ENCODE data around the gene PELI2.

Gene PELI2

GRCh38 chr14:56195223-56195622 lies 77.0 kb downstream of the PELI2 start:
- Histone ChIP-seq H3K36me3 (ENCODE audit: insufficient read depth, low read length) (no peaks in the 10 kb centered on the region), H3K4me3 (ENCODE audit: low read length) (no peak overlapping the region), H2AFZ (ENCODE audit: low read depth, low read length) (no peak overlapping the region), H3K4me1 (ENCODE audit: insufficient read depth, low read length) (peaks cover 11% of the 10 kb centered on the region), H3K27me3 (ENCODE audit: insufficient read depth, low read length) (no peaks in the 10 kb centered on the region), H3K9me3 (ENCODE audit: low read length) (no peaks in the 10 kb centered on the region)

- H3K4me3 ChIP-seq (ENCODE audit: low read length), result no peak overlapping the region
- H3K36me3 ChIP-seq (ENCODE audit: insufficient read depth, low read length), result no peaks in the 10 kb centered on the region
- no peak overlapping the region for H2AFZ ChIP-seq (ENCODE audit: low read depth, low read length)
- H3K4me1 ChIP-seq (ENCODE audit: insufficient read depth, low read length), result peaks cover 11% of the 10 kb centered on the region
- no peaks in the 10 kb centered on the region for H3K9me3 ChIP-seq (ENCODE audit: low read length)
- no peaks in the 10 kb centered on the region for H3K27me3 ChIP-seq (ENCODE audit: insufficient read depth, low read length)
Observed at GRCh38 chr14:56195704-56196103, 77.5 kb downstream of the PELI2 start.

- no peaks in the 10 kb centered on the region for H3K27me3 ChIP-seq (ENCODE audit: insufficient read depth, low read length)
- H3K4me3 ChIP-seq (ENCODE audit: low read length), result no peak overlapping the region
- no peak overlapping the region for H2AFZ ChIP-seq (ENCODE audit: low read depth, low read length)
- peaks cover 11% of the 10 kb centered on the region for H3K4me1 ChIP-seq (ENCODE audit: insufficient read depth, low read length)
- no peaks in the 10 kb centered on the region for H3K36me3 ChIP-seq (ENCODE audit: insufficient read depth, low read length)
- H3K9me3 ChIP-seq (ENCODE audit: low read length), result no peaks in the 10 kb centered on the region
Observed at GRCh38 chr14:56196274-56196673, 78.1 kb downstream of the PELI2 start.

- no peaks in the 10 kb centered on the region for H3K36me3 ChIP-seq (ENCODE audit: insufficient read depth, low read length)
- H2AFZ ChIP-seq (ENCODE audit: low read depth, low read length), result no peak overlapping the region
- H3K27me3 ChIP-seq (ENCODE audit: insufficient read depth, low read length), result no peaks in the 10 kb centered on the region
Observed at GRCh38 chr14:56197150-56197549, 78.9 kb downstream of the PELI2 start.

GRCh38 chr14:56198438-56198837 lies 80.2 kb downstream of the PELI2 start:
- peaks cover 11% of the 10 kb centered on the region for H3K4me1 ChIP-seq (ENCODE audit: insufficient read depth, low read length)
- no peak overlapping the region for H2AFZ ChIP-seq (ENCODE audit: low read depth, low read length)
- no peaks in the 10 kb centered on the region for H3K36me3 ChIP-seq (ENCODE audit: insufficient read depth, low read length)

More at GRCh38 chr14:56197150-56197549, 78.9 kb downstream of the PELI2 start:
- Histone ChIP-seq H3K4me3 (ENCODE audit: low read length) (no peak overlapping the region), H3K9me3 (ENCODE audit: low read length) (no peaks in the 10 kb centered on the region), H3K4me1 (ENCODE audit: insufficient read depth, low read length) (peaks cover 11% of the 10 kb centered on the region)

GRCh38 chr14:56199095-56199981 lies 81.1 kb downstream of the PELI2 start:
- Histone ChIP-seq H3K4me3 (ENCODE audit: low read length) (no peak overlapping the region), H3K27me3 (ENCODE audit: insufficient read depth, low read length) (no peaks in the 10 kb centered on the region)

More at GRCh38 chr14:56198438-56198837, 80.2 kb downstream of the PELI2 start:
- no peaks in the 10 kb centered on the region for H3K9me3 ChIP-seq (ENCODE audit: low read length)
- no peak overlapping the region for H3K4me3 ChIP-seq (ENCODE audit: low read length)
- H3K27me3 ChIP-seq (ENCODE audit: insufficient read depth, low read length), result no peaks in the 10 kb centered on the region

GRCh38 chr14:56199982-56200577 lies 81.9 kb downstream of the PELI2 start:
- no peaks in the 10 kb centered on the region for H3K27me3 ChIP-seq (ENCODE audit: insufficient read depth, low read length)
- no peak overlapping the region for H2AFZ ChIP-seq (ENCODE audit: low read depth, low read length)
- no peaks in the 10 kb centered on the region for H3K36me3 ChIP-seq (ENCODE audit: insufficient read depth, low read length)
- H3K4me3 ChIP-seq (ENCODE audit: low read length), result no peak overlapping the region
- H3K9me3 ChIP-seq (ENCODE audit: low read length), result no peaks in the 10 kb centered on the region
- peaks cover 11% of the 10 kb centered on the region for H3K4me1 ChIP-seq (ENCODE audit: insufficient read depth, low read length)

More at GRCh38 chr14:56199095-56199981, 81.1 kb downstream of the PELI2 start:
- Histone ChIP-seq H2AFZ (ENCODE audit: low read depth, low read length) (no peak overlapping the region), H3K9me3 (ENCODE audit: low read length) (no peaks in the 10 kb centered on the region), H3K4me1 (ENCODE audit: insufficient read depth, low read length) (peaks cover 11% of the 10 kb centered on the region), H3K36me3 (ENCODE audit: insufficient read depth, low read length) (no peaks in the 10 kb centered on the region)

GRCh38 chr14:56202256-56202655 lies 84.0 kb downstream of the PELI2 start:
- Histone ChIP-seq H3K9me3 (ENCODE audit: low read length) (no peaks in the 10 kb centered on the region), H3K36me3 (ENCODE audit: insufficient read depth, low read length) (no peaks in the 10 kb centered on the region), H3K27me3 (ENCODE audit: insufficient read depth, low read length) (no peaks in the 10 kb centered on the region), H3K4me3 (ENCODE audit: low read length) (no peak overlapping the region), H3K4me1 (ENCODE audit: insufficient read depth, low read length) (no peaks in the 10 kb centered on the region), H2AFZ (ENCODE audit: low read depth, low read length) (no peak overlapping the region)

- no peak overlapping the region for H3K4me3 ChIP-seq (ENCODE audit: low read length)
- H3K4me1 ChIP-seq (ENCODE audit: insufficient read depth, low read length), result peaks cover 5% of the 10 kb centered on the region
- no peak overlapping the region for H2AFZ ChIP-seq (ENCODE audit: low read depth, low read length)
- H3K36me3 ChIP-seq (ENCODE audit: insufficient read depth, low read length), result no peaks in the 10 kb centered on the region
- H3K9me3 ChIP-seq (ENCODE audit: low read length), result no peaks in the 10 kb centered on the region
- H3K27me3 ChIP-seq (ENCODE audit: insufficient read depth, low read length), result no peaks in the 10 kb centered on the region
Observed at GRCh38 chr14:56205881-56206280, 87.7 kb downstream of the PELI2 start.

GRCh38 chr14:56206596-56206995 lies 88.4 kb downstream of the PELI2 start:
- Histone ChIP-seq H3K36me3 (ENCODE audit: insufficient read depth, low read length) (no peaks in the 10 kb centered on the region), H3K4me3 (ENCODE audit: low read length) (no peak overlapping the region), H3K27me3 (ENCODE audit: insufficient read depth, low read length) (no peaks in the 10 kb centered on the region), H3K4me1 (ENCODE audit: insufficient read depth, low read length) (peaks cover 10% of the 10 kb centered on the region), H2AFZ (ENCODE audit: low read depth, low read length) (no peak overlapping the region), H3K9me3 (ENCODE audit: low read length) (no peaks in the 10 kb centered on the region)

GRCh38 chr14:56207626-56208292 lies 89.5 kb downstream of the PELI2 start:
- H3K27me3 ChIP-seq (ENCODE audit: insufficient read depth, low read length), result no peaks in the 10 kb centered on the region
- no peak overlapping the region for H3K4me3 ChIP-seq (ENCODE audit: low read length)

GRCh38 chr14:56208520-56208919 lies 90.3 kb downstream of the PELI2 start:
- H3K9me3 ChIP-seq (ENCODE audit: low read length), result no peaks in the 10 kb centered on the region
- no peaks in the 10 kb centered on the region for H3K27me3 ChIP-seq (ENCODE audit: insufficient read depth, low read length)
- H3K4me3 ChIP-seq (ENCODE audit: low read length), result no peak overlapping the region
- H3K36me3 ChIP-seq (ENCODE audit: insufficient read depth, low read length), result no peaks in the 10 kb centered on the region
- no peak overlapping the region for H2AFZ ChIP-seq (ENCODE audit: low read depth, low read length)
- peaks cover 24% of the 10 kb centered on the region for H3K4me1 ChIP-seq (ENCODE audit: insufficient read depth, low read length)

More at GRCh38 chr14:56207626-56208292, 89.5 kb downstream of the PELI2 start:
- Histone ChIP-seq H3K4me1 (ENCODE audit: insufficient read depth, low read length) (peaks cover 17% of the 10 kb centered on the region), H3K36me3 (ENCODE audit: insufficient read depth, low read length) (no peaks in the 10 kb centered on the region), H3K9me3 (ENCODE audit: low read length) (no peaks in the 10 kb centered on the region), H2AFZ (ENCODE audit: low read depth, low read length) (no peak overlapping the region)

GRCh38 chr14:56210571-56210970 lies 92.4 kb downstream of the PELI2 start:
- peaks cover 44% of the 10 kb centered on the region for H3K4me1 ChIP-seq (ENCODE audit: insufficient read depth, low read length)
- no peaks in the 10 kb centered on the region for H3K9me3 ChIP-seq (ENCODE audit: low read length)
- no peak overlapping the region for H3K4me3 ChIP-seq (ENCODE audit: low read length)
- H3K27me3 ChIP-seq (ENCODE audit: insufficient read depth, low read length), result no peaks in the 10 kb centered on the region
- no peak overlapping the region for H2AFZ ChIP-seq (ENCODE audit: low read depth, low read length)
- no peaks in the 10 kb centered on the region for H3K36me3 ChIP-seq (ENCODE audit: insufficient read depth, low read length)
